Adrenal gland (tissue), 5 donors: ENCODE data around the gene NFIB.

Experiments used
- CTCF ChIP-seq, 6 experiments: fragments of 450-650 bp in 4 of 6; fragments of 200-600 bp in 2 of 6; sonication (generic) in 1 of 6; IDR thresholded peaks; 1 replicate in 5 of 6; 2 replicates in 1 of 6; pipeline versions ENCODE4 v1.5.1 to v1.8.0; 2016 to 2021; ENCODE audit warnings: antibody characterized with exemption in 6 of 6, mild to moderate bottlenecking in 2 of 6, moderate library complexity in 1 of 6
- POLR2A ChIP-seq, 2 donors: fragments of 450-650 bp; IDR thresholded peaks; one replicate each; pipeline ENCODE4 v1.6.1; 2017; ENCODE audit warnings: antibody characterized with exemption in 2 of 2, mild to moderate bottlenecking in 2 of 2, moderate library complexity in 1 of 2
- donor health status: DM: no; HTN: no; CAD: no.

- TF ChIP-seq CTCF (IDR thresholded peaks at IDR 0.05) (no peak), POLR2A (IDR thresholded peaks at IDR 0.05) (no peak)
Observed at GRCh38 chr9:14192556-14192955, 121.4 kb downstream of the NFIB start.
